Measurements from ENCODE around the gene EDA2R. TPM values are rescaled to one million over a fixed set of nuclear protein-coding genes. Genes with fewer than 3 reads are reported as not detected.

The EDA2R gene
- total and polyA plus RNA-seq, 9 of the 15 experiments (the other 6 are each of a cell fraction or from before 2014, with no cell fraction given), result 0.03 to 0.08 (median 0.05) TPM; not detected in 5

DNA sequence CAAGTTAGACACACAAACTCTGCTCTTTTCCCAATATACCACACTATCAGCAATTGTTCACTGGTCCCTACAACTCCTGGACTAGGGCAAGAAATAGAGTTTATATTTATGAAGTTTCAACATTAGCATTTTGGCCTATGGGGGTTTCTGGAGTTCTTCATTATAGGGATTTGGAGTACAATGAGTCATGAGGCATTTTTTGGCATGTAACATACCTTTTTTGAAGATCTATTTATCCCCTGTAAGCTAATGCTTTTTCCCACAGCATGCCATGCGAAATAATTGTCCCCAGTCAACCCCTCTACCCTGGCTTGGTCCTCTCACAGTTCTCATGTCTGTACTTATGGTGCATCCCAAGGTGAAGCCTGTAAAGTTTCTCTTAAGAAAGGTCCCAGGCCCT lies 36.7 kb upstream of the EDA2R start:
- Histone ChIP-seq H4K20me1 (replicated peaks; ENCODE audit: control insufficient read depth, insufficient read depth, low read length) (no peaks in the 10 kb centered on the region), H2AFZ (ENCODE audit: low read depth, low read length) (no peak overlapping the region), H3K4me2 (ENCODE audit: insufficient read depth, low read length) (no peak overlapping the region), H3K9me1 (ENCODE audit: control insufficient read depth, insufficient read depth, low read length) (no peaks in the 10 kb centered on the region), H3K4me1 (replicated peaks in 1 of 2; ENCODE audit: control insufficient read depth in 2 of 2, insufficient read depth in 2 of 2, low read length in 2 of 2) (no peaks in the 10 kb centered on the region), H3K27me3 (ENCODE audit: control insufficient read depth in 2 of 2, insufficient read depth in 2 of 2, low read length in 2 of 2) (no peaks in the 10 kb centered on the region), H3K27ac (ENCODE audit: extremely low read depth, low read depth, low read length) (no peak overlapping the region), H3K4me3 (no peak overlapping the region), H3K9ac (ENCODE audit: insufficient read depth in 1 of 2, low read depth in 2 of 2, low read length in 2 of 2) (no peak overlapping the region), H3K79me2 (ENCODE audit: control insufficient read depth, insufficient read depth, low read length) (no peaks in the 10 kb centered on the region), H3K9me3 (replicated peaks; ENCODE audit: control insufficient read depth, insufficient read depth, low read depth, low read length) (no peaks in the 10 kb centered on the region), H3K36me3 (ENCODE audit: control insufficient read depth, insufficient read depth, low read length) (no peaks in the 10 kb centered on the region)
- in situ Hi-C loops (cut with MboI) (no loop called here), intact Hi-C loops (cut with micrococcal nuclease) (no loop called here)
- DNase-seq (ENCODE audit: extremely low read depth in 1 of 4, low spot score in 3 of 4) (no peak), FAIRE-seq (no peak), ATAC-seq (no peak)
- POLR2A ChIA-PET, result no interaction called here
- WGBS (ENCODE audit: insufficient coverage, low coverage, missing lambda C conversion rate), result 0% methylated on average over 1 of the region's 1 CpG
- CTCF ChIA-PET (ENCODE audit: low intra/inter-chr PET ratio), result no interaction called here
- TF ChIP-seq ZNF76 (CRISPR knock-in tag; IDR thresholded peaks at IDR 0.05; ENCODE audit: borderline replicate concordance), result no peak
- TF ChIP-seq, protein P1, sequence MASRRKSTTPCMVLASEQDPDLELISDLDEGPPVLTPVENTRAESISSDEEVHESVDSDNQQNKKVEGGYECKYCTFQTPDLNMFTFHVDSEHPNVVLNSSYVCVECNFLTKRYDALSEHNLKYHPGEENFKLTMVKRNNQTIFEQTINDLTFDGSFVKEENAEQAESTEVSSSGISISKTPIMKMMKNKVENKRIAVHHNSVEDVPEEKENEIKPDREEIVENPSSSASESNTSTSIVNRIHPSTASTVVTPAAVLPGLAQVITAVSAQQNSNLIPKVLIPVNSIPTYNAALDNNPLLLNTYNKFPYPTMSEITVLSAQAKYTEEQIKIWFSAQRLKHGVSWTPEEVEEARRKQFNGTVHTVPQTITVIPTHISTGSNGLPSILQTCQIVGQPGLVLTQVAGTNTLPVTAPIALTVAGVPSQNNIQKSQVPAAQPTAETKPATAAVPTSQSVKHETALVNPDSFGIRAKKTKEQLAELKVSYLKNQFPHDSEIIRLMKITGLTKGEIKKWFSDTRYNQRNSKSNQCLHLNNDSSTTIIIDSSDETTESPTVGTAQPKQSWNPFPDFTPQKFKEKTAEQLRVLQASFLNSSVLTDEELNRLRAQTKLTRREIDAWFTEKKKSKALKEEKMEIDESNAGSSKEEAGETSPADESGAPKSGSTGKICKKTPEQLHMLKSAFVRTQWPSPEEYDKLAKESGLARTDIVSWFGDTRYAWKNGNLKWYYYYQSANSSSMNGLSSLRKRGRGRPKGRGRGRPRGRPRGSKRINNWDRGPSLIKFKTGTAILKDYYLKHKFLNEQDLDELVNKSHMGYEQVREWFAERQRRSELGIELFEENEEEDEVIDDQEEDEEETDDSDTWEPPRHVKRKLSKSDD (conservative IDR thresholded peaks at IDR 0.05; ENCODE audit: low read length), result no peak
- TF ChIP-seq, protein P2, sequence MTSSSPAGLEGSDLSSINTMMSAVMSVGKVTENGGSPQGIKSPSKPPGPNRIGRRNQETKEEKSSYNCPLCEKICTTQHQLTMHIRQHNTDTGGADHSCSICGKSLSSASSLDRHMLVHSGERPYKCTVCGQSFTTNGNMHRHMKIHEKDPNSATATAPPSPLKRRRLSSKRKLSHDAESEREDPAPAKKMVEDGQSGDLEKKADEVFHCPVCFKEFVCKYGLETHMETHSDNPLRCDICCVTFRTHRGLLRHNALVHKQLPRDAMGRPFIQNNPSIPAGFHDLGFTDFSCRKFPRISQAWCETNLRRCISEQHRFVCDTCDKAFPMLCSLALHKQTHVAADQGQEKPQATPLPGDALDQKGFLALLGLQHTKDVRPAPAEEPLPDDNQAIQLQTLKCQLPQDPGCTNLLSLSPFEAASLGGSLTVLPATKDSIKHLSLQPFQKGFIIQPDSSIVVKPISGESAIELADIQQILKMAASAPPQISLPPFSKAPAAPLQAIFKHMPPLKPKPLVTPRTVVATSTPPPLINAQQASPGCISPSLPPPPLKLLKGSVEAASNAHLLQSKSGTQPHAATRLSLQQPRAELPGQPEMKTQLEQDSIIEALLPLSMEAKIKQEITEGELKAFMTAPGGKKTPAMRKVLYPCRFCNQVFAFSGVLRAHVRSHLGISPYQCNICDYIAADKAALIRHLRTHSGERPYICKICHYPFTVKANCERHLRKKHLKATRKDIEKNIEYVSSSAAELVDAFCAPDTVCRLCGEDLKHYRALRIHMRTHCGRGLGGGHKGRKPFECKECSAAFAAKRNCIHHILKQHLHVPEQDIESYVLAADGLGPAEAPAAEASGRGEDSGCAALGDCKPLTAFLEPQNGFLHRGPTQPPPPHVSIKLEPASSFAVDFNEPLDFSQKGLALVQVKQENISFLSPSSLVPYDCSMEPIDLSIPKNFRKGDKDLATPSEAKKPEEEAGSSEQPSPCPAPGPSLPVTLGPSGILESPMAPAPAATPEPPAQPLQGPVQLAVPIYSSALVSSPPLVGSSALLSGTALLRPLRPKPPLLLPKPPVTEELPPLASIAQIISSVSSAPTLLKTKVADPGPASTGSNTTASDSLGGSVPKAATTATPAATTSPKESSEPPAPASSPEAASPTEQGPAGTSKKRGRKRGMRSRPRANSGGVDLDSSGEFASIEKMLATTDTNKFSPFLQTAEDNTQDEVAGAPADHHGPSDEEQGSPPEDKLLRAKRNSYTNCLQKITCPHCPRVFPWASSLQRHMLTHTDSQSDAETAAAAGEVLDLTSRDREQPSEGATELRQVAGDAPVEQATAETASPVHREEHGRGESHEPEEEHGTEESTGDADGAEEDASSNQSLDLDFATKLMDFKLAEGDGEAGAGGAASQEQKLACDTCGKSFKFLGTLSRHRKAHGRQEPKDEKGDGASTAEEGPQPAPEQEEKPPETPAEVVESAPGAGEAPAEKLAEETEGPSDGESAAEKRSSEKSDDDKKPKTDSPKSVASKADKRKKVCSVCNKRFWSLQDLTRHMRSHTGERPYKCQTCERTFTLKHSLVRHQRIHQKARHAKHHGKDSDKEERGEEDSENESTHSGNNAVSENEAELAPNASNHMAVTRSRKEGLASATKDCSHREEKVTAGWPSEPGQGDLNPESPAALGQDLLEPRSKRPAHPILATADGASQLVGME (CRISPR knock-in tag; IDR thresholded peaks at IDR 0.05), result no peak
- no peak for TF ChIP-seq ZBTB7A (IDR thresholded peaks at IDR 0.05; ENCODE audit: borderline replicate concordance, control insufficient read depth, low read depth, low read length)
- TF ChIP-seq, protein P3, sequence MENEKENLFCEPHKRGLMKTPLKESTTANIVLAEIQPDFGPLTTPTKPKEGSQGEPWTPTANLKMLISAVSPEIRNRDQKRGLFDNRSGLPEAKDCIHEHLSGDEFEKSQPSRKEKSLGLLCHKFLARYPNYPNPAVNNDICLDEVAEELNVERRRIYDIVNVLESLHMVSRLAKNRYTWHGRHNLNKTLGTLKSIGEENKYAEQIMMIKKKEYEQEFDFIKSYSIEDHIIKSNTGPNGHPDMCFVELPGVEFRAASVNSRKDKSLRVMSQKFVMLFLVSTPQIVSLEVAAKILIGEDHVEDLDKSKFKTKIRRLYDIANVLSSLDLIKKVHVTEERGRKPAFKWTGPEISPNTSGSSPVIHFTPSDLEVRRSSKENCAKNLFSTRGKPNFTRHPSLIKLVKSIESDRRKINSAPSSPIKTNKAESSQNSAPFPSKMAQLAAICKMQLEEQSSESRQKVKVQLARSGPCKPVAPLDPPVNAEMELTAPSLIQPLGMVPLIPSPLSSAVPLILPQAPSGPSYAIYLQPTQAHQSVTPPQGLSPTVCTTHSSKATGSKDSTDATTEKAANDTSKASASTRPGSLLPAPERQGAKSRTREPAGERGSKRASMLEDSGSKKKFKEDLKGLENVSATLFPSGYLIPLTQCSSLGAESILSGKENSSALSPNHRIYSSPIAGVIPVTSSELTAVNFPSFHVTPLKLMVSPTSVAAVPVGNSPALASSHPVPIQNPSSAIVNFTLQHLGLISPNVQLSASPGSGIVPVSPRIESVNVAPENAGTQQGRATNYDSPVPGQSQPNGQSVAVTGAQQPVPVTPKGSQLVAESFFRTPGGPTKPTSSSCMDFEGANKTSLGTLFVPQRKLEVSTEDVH (IDR thresholded peaks at IDR 0.05; ENCODE audit: low read depth, partially characterized antibody), result no peak
- no TSS peak for BruUV-seq (replicated peaks)
